Measurements from ENCODE around the gene OPALIN.

The OPALIN gene

GRCh38 chr10:96298362-96298761 is 60.4 kb downstream of the OPALIN start:
- DNase-seq (ENCODE audit: extremely low read depth, low read depth), result no peak
- TF ChIP-seq, protein P1, sequence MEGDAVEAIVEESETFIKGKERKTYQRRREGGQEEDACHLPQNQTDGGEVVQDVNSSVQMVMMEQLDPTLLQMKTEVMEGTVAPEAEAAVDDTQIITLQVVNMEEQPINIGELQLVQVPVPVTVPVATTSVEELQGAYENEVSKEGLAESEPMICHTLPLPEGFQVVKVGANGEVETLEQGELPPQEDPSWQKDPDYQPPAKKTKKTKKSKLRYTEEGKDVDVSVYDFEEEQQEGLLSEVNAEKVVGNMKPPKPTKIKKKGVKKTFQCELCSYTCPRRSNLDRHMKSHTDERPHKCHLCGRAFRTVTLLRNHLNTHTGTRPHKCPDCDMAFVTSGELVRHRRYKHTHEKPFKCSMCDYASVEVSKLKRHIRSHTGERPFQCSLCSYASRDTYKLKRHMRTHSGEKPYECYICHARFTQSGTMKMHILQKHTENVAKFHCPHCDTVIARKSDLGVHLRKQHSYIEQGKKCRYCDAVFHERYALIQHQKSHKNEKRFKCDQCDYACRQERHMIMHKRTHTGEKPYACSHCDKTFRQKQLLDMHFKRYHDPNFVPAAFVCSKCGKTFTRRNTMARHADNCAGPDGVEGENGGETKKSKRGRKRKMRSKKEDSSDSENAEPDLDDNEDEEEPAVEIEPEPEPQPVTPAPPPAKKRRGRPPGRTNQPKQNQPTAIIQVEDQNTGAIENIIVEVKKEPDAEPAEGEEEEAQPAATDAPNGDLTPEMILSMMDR (IDR thresholded peaks at IDR 0.05; ENCODE audit: low read depth, low read length), result no peak

DNA sequence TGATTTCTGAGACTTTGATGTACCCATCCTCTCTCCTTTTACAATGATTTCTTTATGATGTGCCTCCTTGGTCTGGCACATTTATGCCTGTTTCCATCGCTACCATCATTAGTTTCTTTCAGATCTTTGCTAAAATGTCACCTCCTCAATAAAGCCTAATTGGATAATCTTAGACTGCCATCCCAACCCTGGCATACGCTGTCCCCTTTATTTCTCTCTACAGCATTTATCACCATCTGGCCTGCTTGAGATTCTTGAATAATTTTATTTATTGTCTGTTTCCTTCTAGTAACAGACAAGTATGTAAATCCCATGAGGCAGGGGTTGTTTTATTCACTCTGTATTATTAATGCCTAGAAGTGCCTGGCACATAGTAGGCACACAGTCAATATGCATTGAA is 61.3 kb downstream of the OPALIN start:
- DNase-seq (ENCODE audit: extremely low read depth, low read depth), result no peak
- TF ChIP-seq, protein P1 (IDR thresholded peaks at IDR 0.05; ENCODE audit: low read depth, low read length), result no peak

DNA sequence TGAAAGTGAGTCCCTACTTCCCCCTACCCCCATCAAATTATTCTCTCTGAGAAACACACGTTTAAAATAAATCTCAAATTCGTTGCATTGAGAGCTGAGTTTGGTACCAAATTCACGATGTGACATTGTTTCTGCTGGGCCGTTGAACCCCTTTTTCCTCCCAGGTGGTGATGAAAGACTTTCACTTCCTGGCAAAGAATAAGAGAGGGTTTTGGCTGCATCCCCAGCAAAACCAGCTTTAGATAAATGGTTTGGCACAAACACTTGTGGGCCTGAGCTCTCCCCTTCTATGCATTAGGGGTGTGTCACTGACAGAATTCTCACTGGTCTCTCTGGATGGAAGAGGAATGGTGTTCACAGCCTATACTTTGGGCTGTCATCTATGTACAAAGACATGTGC is 63.3 kb downstream of the OPALIN start:
- DNase-seq (ENCODE audit: extremely low read depth, low read depth), result no peak
- TF ChIP-seq, protein P1 (IDR thresholded peaks at IDR 0.05; ENCODE audit: low read depth, low read length), result no peak
